ENCODE data around the gene SNX22.

SNX22 gene

DNA sequence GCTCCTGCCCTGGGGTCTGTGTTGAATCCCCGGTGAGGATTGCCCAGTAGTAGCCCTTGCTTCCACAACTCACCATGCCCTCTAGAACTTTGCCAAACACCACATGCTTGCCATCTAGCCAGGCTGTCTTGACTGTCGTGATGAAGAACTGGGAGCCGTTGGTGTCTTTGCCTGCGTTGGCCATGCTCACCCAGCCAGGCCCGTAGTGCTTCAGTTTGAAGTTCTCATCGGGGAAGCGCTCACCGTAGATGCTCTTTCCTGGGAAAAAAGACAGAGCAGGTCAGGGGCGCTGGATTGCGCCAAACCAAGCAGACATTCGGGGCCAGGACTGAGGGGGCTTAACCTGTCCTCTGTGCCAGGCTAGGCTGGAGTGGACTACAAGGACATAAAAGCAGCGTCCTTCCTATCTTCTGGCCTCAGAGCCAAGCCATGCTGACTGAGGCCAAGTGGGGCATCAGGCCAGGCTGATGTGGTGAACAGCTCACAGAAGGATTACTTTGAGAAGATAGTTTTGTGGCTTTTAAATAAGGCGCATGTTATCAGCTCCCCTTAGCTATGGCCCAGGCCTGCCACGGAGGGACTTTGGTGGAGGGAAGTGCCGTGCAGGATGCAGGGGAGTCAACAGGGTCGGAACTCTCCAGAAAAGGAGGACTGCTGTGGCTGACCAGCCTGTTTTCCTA, 5.3 kb downstream of the SNX22 start:
- no peak for DNase-seq (ENCODE audit: low read depth, low spot score)

- no peak for DNase-seq (ENCODE audit: low read depth, low spot score)
Measured at GRCh38 chr15:64157599-64158125, 6.1 kb downstream of the SNX22 start.

- peak; percentile 22 for DNase-seq (ENCODE audit: low read depth, low spot score)
Measured at GRCh38 chr15:64158363-64159134, 7.0 kb downstream of the SNX22 start.

- no peak for DNase-seq (ENCODE audit: low read depth, low spot score)
Measured at GRCh38 chr15:64161688-64162477, 10.4 kb downstream of the SNX22 start.

- no peak for DNase-seq (ENCODE audit: low read depth, low spot score)
Measured at GRCh38 chr15:64162478-64162868, 10.9 kb downstream of the SNX22 start.

DNA sequence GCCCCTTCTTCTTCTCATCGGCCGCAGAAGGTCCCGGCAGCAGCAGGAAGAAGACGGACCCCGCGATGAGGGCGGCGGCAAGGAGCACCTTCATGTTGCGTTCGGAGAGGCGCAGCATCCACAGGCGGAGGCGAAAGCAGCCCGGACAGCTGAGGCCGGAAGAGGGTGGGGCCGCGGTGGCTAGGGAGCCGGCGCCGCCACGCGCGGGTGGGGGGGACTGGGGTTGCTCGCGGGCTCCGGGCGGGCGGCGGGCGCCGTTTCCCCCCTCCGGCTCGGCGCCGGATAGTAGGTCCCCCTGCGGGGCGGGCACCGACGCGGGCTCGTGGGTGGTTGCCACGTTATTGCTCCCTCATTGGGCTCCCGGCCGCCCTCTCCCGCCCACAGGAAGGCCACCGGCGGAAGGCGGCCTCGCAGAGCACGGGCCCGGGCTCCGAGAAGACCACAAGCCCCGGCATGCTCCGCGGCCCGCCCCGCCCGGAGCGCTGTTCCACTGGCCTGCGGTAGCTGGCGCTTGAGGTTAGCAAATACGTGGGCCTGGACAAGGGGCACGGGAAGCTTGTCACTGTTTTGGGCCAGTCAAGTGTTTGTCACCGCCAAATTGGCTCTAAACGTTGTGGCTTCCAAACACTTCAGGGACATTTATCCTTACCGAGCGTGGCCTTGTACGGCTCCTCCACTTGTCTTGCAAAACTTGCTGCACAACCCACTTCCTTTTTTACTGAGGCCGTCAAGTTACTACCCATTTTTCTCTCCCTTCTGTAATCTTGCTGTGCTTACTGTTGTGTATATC, 11.5 kb downstream of the SNX22 start, which contains the start of gene PPIB:
Gene PPIB (minus strand): TSS at position 154 of the 790 bp plus-strand sequence. CDS start 36 bp downstream, at position 118.
- DNase-seq (ENCODE audit: low read depth, low spot score): peak; percentile 99

GRCh38 chr15:64163659-64164362, 12.3 kb downstream of the SNX22 start:
- no peak for DNase-seq (ENCODE audit: low read depth, low spot score)

GRCh38 chr15:64164436-64164835, 12.9 kb downstream of the SNX22 start:
- DNase-seq (ENCODE audit: low read depth, low spot score): no peak

DNA sequence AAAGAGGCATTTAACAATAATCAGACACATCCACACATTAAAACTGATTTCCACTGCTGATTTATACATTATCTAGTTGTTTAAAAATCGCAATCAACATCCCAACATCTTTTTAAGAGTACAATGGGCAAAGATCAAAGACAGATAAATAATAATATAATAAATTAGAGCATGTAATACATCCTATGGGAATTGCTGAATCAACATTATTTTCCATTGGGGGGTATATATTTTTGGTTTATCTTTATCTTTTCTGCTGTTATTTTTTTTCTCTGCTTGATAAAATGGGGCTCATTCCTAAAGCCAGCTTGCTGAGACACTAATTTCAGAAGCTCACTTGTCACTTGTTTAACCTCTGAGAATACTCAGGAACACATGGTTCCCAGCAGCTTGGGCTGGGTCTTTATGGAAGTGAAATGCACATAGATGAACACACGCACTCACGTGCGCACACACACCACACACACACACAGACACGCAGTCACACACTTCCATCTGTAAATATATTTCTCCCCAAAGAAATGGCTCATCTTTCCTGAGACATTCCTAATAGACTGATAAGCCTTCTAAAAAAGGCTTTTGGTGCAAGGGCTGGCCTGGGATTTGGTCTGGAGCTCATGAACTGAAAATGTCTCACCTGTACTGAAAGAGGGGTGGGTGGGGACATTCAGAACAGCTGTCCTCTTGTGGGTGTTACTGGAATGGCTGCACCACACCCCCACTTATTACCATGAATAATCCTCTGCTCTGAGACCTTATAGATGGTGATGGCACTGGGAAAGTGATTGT, 14.8 kb downstream of the SNX22 start:
- DNase-seq (ENCODE audit: low read depth, low spot score): no peak

DNA sequence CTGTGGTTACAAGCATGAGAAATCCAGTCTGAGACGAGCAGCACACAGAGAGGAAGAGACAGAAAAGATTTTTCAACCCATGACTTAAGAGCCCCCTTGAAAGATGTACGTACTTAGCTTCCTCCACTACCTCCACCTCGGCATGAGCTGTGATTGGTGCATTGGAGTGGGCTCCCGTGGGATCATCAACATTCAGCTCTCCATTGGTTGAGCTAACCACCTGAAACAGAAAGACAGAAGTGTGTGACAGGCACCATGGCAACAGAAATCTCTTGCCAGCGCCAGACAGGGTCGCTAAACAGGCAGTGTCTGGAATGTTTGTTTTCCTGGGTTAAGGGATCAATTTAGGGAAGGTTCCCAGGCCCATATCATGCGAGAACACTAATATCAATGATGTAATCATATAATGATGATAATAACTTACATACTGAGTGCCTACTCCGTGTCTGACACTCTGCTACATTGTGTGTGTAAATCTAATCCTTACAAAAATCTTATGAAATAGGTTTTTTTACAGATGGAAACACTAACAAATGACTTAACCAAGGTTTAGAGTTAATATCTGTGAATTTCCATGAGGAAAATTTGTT, 28.8 kb downstream of the SNX22 start:
- DNase-seq (ENCODE audit: low read depth, low spot score): peak; percentile 16

- no peak for DNase-seq (ENCODE audit: low read depth, low spot score)
Measured at GRCh38 chr15:64182859-64183370, 31.4 kb downstream of the SNX22 start.

GRCh38 chr15:64185146-64185911, 33.8 kb downstream of the SNX22 start:
- no peak for DNase-seq (ENCODE audit: low read depth, low spot score)

- DNase-seq (ENCODE audit: low read depth, low spot score): no peak
Measured at GRCh38 chr15:64187396-64188191, 36.1 kb downstream of the SNX22 start.

GRCh38 chr15:64191971-64192830, 40.7 kb downstream of the SNX22 start:
- DNase-seq (ENCODE audit: low read depth, low spot score): no peak

GRCh38 chr15:64193971-64194370, 42.4 kb downstream of the SNX22 start:
- peak; percentile 11 for DNase-seq (ENCODE audit: low read depth, low spot score)

GRCh38 chr15:64197425-64197824, 45.9 kb downstream of the SNX22 start:
- no peak for DNase-seq (ENCODE audit: low read depth, low spot score)

- DNase-seq (ENCODE audit: low read depth, low spot score): peak; percentile 42
Measured at GRCh38 chr15:64205202-64205601, 53.7 kb downstream of the SNX22 start.

Data from ELF-1 (cell line).